ENCODE measurements around the gene SPRR2A.
"Not testable (repeated sequence)": the region's sequence is repeated elsewhere in the genome, so short reads cannot be mapped to it uniquely, and the experiment has no call there.

The SPRR2A gene

DNA sequence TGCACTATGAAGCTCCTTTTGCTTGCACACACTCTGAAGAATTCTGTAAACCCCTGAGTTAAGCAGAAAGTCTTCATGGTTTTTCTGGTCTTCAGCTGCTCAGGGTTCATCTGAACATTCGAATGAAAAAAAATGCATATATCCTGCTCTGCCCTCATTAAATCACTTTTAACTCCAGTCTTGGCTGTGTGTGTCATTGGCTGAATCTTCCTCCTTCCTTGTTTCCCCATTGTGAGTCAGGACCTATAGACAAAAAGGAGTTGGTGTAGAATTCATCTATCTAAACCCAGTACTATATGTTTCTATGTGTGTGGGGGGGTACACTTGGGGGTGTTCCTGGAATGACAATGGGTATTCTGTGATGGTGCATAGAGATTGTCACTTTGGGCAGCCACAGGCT lies 32.9 kb downstream of the SPRR2A start:
- DNase-seq, result no peak

- no peak for DNase-seq
These were observed 34.2 kb downstream of the SPRR2A start for GRCh38 chr1:153023109-153023508.

- DNase-seq, result not testable (repeated sequence)
These were observed 35.0 kb downstream of the SPRR2A start for GRCh38 chr1:153022340-153022739.

DNA sequence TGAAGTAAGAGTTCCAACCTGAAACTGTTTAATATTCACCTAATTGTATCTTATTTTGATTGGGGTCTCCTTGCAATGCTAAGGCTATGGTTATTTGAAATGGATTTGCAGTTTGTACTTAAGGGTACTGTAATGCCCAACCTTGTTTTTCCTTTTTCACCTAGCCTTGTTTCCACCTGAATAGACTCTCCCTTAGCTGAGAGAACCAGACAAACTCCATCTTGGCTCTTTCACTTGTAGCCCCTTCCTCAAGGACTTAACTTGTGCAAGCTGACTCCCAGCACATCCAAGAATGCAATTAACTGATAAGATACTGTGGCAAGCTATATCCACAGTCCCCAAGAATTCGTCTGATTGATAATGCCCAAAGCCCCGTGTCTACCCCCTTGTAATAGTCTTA lies 35.5 kb downstream of the SPRR2A start:
- not testable (repeated sequence) for DNase-seq

DNA sequence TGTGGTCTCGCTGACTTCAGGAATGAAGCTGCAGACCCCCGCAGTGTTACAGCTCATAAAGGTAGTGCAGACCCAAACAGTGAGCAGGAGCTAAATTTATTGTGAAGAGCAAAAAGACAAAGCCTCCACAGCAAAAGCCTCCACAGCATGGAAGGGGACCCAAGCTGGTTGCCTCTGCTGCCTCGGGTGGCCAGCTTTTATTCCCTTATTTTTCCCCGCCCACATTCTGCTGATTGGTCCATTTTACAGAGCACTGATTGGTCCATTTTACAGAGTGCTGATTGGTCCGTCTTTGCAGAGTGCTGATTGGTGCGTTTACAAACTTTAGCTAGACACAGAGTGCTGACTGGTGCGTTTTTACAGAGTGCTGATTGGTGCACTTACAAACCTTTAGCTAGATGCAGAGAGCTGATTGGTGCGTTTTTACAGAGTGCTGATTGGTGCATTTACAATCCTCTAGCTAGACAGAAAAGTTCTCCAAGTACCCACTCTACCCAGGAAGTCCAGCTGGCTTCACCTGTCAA lies 46.0 kb downstream of the SPRR2A start:
- DNase-seq, result not testable (repeated sequence)
